Measurements from ENCODE around the gene B3GALNT1.

DNA sequence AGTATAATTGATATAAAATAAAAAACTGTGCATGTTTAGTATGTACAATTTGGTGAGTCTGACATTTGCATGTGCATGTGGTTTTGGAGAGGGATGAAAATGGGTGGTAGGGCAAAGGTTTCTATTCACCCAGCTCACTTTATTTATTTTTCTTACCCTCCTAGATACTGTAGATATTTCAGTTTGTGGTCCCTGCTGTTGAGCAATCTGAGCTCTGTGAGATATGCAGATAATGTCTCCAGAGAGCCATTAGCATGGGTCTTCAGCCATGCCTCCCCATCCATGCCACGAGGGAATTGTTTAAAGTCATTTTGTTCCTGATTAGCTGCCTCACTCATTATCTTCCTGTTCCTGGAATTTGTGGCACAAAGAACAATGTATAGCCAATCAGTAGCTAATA lies 44.4 kb upstream of the B3GALNT1 start:
- TF ChIP-seq POLR2A (IDR thresholded peaks at IDR 0.05; ENCODE audit: low read depth, low read length) (no peak), POLR2AphosphoS5 (IDR thresholded peaks at IDR 0.05; ENCODE audit: low read depth, low read length) (no peak), TAF1 (IDR thresholded peaks at IDR 0.05; ENCODE audit: borderline replicate concordance, low read depth, low read length) (no peak)

All from GM12892 (cell line).